Measurements from ENCODE around the gene ZNF346. TPM values are rescaled to one million over a fixed set of nuclear protein-coding genes. Genes with fewer than 3 reads are reported as not detected.

The ZNF346 gene
- total and polyA plus RNA-seq, 10 of the 15 experiments (the other 5 are each of a cell fraction or from before 2014, with no cell fraction given): 6.5 to 30.2 (median 24.0) TPM

GRCh38 chr5:177029498-177029897, 7.0 kb downstream of the ZNF346 start:
- FAIRE-seq: no peak
- 98% methylated on average over 6 of the region's 6 CpGs for WGBS (ENCODE audit: insufficient coverage, insufficient replicate concordance, low lambda C conversion rate, missing lambda C conversion rate)
- no peak overlapping the region for H3K4me2 ChIP-seq (ENCODE audit: control insufficient read depth, insufficient read depth)

More at GRCh38 chr5:177029498-177029897, 7.0 kb downstream of the ZNF346 start:
- in situ Hi-C loops (cut with MboI): no loop called here
- H3K9me3 ChIP-seq (replicated peaks; ENCODE audit: control insufficient read depth, insufficient read depth, low read length): no peaks in the 10 kb centered on the region; the same call in 2 of the 3 replicates
- no peaks in the 10 kb centered on the region for H4K20me1 ChIP-seq (ENCODE audit: control insufficient read depth, insufficient read depth)
- H3K79me2 ChIP-seq (ENCODE audit: control insufficient read depth, insufficient read depth, low read length): peaks cover 14% of the 10 kb centered on the region
- H3K9ac ChIP-seq (ENCODE audit: control insufficient read depth, insufficient read depth, low read length): no peak overlapping the region
- ChIA-PET CTCF (no interaction called here), POLR2A (interaction anchor here (0.8 kb wide), 1 partner anchor 33 kb away, joined by 3 read pairs; no protein-coding TSS in a partner anchor), RAD21 (ENCODE audit: unreplicated experiment) (no interaction called here), SMC1A (ENCODE audit: uncharacterized antibody, unreplicated experiment) (no interaction called here)
- peaks cover 4% of the 10 kb centered on the region for H3K4me1 ChIP-seq (ENCODE audit: control insufficient read depth, insufficient read depth, low read length)
- intact Hi-C loops (cut with micrococcal nuclease; ENCODE audit: unreplicated experiment): no loop called here
- BruUV-seq (replicated peaks): no TSS peak
- H2AFZ ChIP-seq (ENCODE audit: control insufficient read depth, low read depth, low read length): no peak overlapping the region
- no peaks in the 10 kb centered on the region for H3K27me3 ChIP-seq (replicated peaks in 1 of 2; ENCODE audit: control insufficient read depth in 2 of 2, insufficient read depth in 2 of 2, low read length in 1 of 2)
- no peak overlapping the region for H3K27ac ChIP-seq (ENCODE audit: control insufficient read depth, insufficient read depth)
- ATAC-seq (no peak), DNase-seq (ENCODE audit: low read depth, low spot score) (no peak)
- no peak overlapping the region for H3K4me3 ChIP-seq
- TF ChIP-seq SUPT20H (IDR thresholded peaks at IDR 0.05; ENCODE audit: borderline replicate concordance, control insufficient read depth, low read depth, low read length) (no peak), ZNF622 (IDR thresholded peaks at IDR 0.05) (no peak), ZBTB33 (IDR thresholded peaks at IDR 0.05) (no peak), NFIC (IDR thresholded peaks at IDR 0.05; ENCODE audit: low read depth, low read length) (no peak), GABPA (IDR thresholded peaks at IDR 0.05; ENCODE audit: low read depth) (no peak), HDGF (IDR thresholded peaks at IDR 0.05) (no peak), BACH1 (IDR thresholded peaks at IDR 0.05; ENCODE audit: borderline replicate concordance) (no peak), ZNF24 (IDR thresholded peaks at IDR 0.05) (no peak), YBX1 (IDR thresholded peaks at IDR 0.05) (no peak), MTA2 (IDR thresholded peaks at IDR 0.05; ENCODE audit: low read depth) (no peak), NR2C1 (IDR thresholded peaks at IDR 0.05) (no peak)
- peaks cover 0 to 7% of the 10 kb centered on the region in 2 experiments for H3K36me3 ChIP-seq (ENCODE audit: control insufficient read depth in 2 of 2, insufficient read depth in 2 of 2, low read length in 1 of 2)
